GM06990 (cell line): Measurements from ENCODE around the gene TMTC4.

Source experiments
- DNase-seq: peaks from one replicate; pipeline ENCODE4 v3.0.0-alpha.2; 2011; ENCODE audit not compliant: insufficient read length; ENCODE audit errors: extremely low read depth
- H3K27me3 ChIP-seq: replicated peaks from 2 replicates; pipeline ENCODE4 v1.6.0; 2011; ENCODE audit warnings: low read length; ENCODE audit not compliant: control insufficient read depth, insufficient read depth
- H3K36me3 ChIP-seq: 2 replicates; pipeline ENCODE4 v1.5.1; 2011; ENCODE audit warnings: low read length; ENCODE audit not compliant: control insufficient read depth, insufficient read depth
- H3K4me3 ChIP-seq: replicated peaks from 2 replicates; pipeline ENCODE4 v1.5.1; 2011; ENCODE audit warnings: low read depth, mild to moderate bottlenecking, control low read depth, low read length
- CTCF ChIP-seq: IDR thresholded peaks from 2 replicates; pipeline ENCODE4 v1.5.1; 2011; ENCODE audit warnings: low read length, control low read depth, mild to moderate bottlenecking, inconsistent platforms; ENCODE audit not compliant: insufficient read depth, poor library complexity, severe bottlenecking

The TMTC4 gene

GRCh38 chr13:100674572-100674871 lies at the start of gene TMTC4:
TMTC4 (minus strand) TSS chr13:100674795; CDS start chr13:100670362, 4,433 bp downstream.
- no peak for TF ChIP-seq CTCF
- DNase-seq: no peak
- Histone ChIP-seq H3K27me3 (no peaks in the 10 kb centered on the region), H3K36me3 (no peaks in the 10 kb centered on the region; the same call in 1 of the 2 replicates), H3K4me3 (peak within 1 kb of the TSS; percentile 81)

GRCh38 chr13:100722517-100722916 lies 47.9 kb upstream of the TMTC4 start:
- Histone ChIP-seq H3K4me3 (no peak overlapping the region), H3K36me3 (no peaks in the 10 kb centered on the region), H3K27me3 (no peaks in the 10 kb centered on the region)
- TF ChIP-seq CTCF: no peak
- no peak for DNase-seq

- DNase-seq: no peak
- Histone ChIP-seq H3K36me3 (no peaks in the 10 kb centered on the region), H3K4me3 (no peak overlapping the region), H3K27me3 (no peaks in the 10 kb centered on the region)
- TF ChIP-seq CTCF: peak; percentile 78
These were observed 47.4 kb upstream of the TMTC4 start for GRCh38 chr13:100721885-100722512.

GRCh38 chr13:100715604-100716003 lies 41.0 kb upstream of the TMTC4 start:
- H3K27me3 ChIP-seq: no peaks in the 10 kb centered on the region
- no peak overlapping the region for H3K4me3 ChIP-seq
- TF ChIP-seq CTCF: no peak
- H3K36me3 ChIP-seq: no peaks in the 10 kb centered on the region
- DNase-seq: no peak

GRCh38 chr13:100714478-100714877 lies 39.9 kb upstream of the TMTC4 start:
- Histone ChIP-seq H3K27me3 (no peaks in the 10 kb centered on the region), H3K4me3 (no peak overlapping the region), H3K36me3 (no peaks in the 10 kb centered on the region)
- DNase-seq: no peak
- no peak for TF ChIP-seq CTCF

- no peaks in the 10 kb centered on the region for H3K36me3 ChIP-seq
- H3K27me3 ChIP-seq: no peaks in the 10 kb centered on the region
- DNase-seq: no peak
- no peak for TF ChIP-seq CTCF
- no peak overlapping the region for H3K4me3 ChIP-seq
These were observed 35.6 kb upstream of the TMTC4 start for GRCh38 chr13:100710176-100710575.
